GM12865 (cell line): ENCODE results near the gene CEP112.

Source experiments
- DNase-seq: peaks from one replicate; pipeline ENCODE4 v3.0.0; 2010; ENCODE audit warnings: low read depth
- H3K4me3 ChIP-seq: 2 replicates; pipeline ENCODE4 v1.5.1; 2011; ENCODE audit warnings: mild to moderate bottlenecking, low read depth, low read length, control low read depth
- CTCF ChIP-seq: IDR thresholded peaks from 2 replicates; pipeline ENCODE4 v1.5.1; 2011; ENCODE audit warnings: low read length, control low read depth, low read depth, inconsistent platforms; ENCODE audit not compliant: insufficient read depth; ENCODE audit errors: missing control alignments

Gene CEP112

GRCh38 chr17:65712383-65713267 is 479.3 kb downstream of the CEP112 start:
- peak; percentile 32 for DNase-seq
- H3K4me3 ChIP-seq, result no peak overlapping the region
- TF ChIP-seq CTCF, result no peak

- peak; percentile 62 for DNase-seq
- no peak for TF ChIP-seq CTCF
- peak overlapping the region; percentile 25 for H3K4me3 ChIP-seq
Observed at GRCh38 chr17:65711671-65712276, 480.2 kb downstream of the CEP112 start.

- no peak for DNase-seq
- no peak for TF ChIP-seq CTCF
Observed at GRCh38 chr17:65707780-65708179, 484.2 kb downstream of the CEP112 start.

GRCh38 chr17:65704731-65705130 is 487.2 kb downstream of the CEP112 start:
- H3K4me3 ChIP-seq, result no peak overlapping the region
- DNase-seq, result no peak
- no peak for TF ChIP-seq CTCF

More at GRCh38 chr17:65707780-65708179, 484.2 kb downstream of the CEP112 start:
- no peak overlapping the region for H3K4me3 ChIP-seq

- DNase-seq, result no peak
- no peak overlapping the region for H3K4me3 ChIP-seq
- no peak for TF ChIP-seq CTCF
Observed at GRCh38 chr17:65703891-65704290, 488.0 kb downstream of the CEP112 start.

GRCh38 chr17:65699459-65699858 is 492.5 kb downstream of the CEP112 start:
- TF ChIP-seq CTCF, result no peak
- no peak for DNase-seq
- no peak overlapping the region for H3K4me3 ChIP-seq
